Measurements from ENCODE around the gene UBL4B.

Gene UBL4B

GRCh38 chr1:110123224-110123623 is 11.0 kb downstream of the UBL4B start:
- TF ChIP-seq, protein P1, sequence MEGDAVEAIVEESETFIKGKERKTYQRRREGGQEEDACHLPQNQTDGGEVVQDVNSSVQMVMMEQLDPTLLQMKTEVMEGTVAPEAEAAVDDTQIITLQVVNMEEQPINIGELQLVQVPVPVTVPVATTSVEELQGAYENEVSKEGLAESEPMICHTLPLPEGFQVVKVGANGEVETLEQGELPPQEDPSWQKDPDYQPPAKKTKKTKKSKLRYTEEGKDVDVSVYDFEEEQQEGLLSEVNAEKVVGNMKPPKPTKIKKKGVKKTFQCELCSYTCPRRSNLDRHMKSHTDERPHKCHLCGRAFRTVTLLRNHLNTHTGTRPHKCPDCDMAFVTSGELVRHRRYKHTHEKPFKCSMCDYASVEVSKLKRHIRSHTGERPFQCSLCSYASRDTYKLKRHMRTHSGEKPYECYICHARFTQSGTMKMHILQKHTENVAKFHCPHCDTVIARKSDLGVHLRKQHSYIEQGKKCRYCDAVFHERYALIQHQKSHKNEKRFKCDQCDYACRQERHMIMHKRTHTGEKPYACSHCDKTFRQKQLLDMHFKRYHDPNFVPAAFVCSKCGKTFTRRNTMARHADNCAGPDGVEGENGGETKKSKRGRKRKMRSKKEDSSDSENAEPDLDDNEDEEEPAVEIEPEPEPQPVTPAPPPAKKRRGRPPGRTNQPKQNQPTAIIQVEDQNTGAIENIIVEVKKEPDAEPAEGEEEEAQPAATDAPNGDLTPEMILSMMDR (IDR thresholded peaks at IDR 0.05; ENCODE audit: control insufficient read depth, insufficient read depth, low read depth, low read length, missing control alignments), result no peak
- DNase-seq (ENCODE audit: low read depth), result peak; percentile 62
- H3K4me3 ChIP-seq (ENCODE audit: control insufficient read depth, low read depth, low read length), result no peak overlapping the region

GRCh38 chr1:110125810-110126209 is 13.6 kb downstream of the UBL4B start:
- no peak for DNase-seq (ENCODE audit: low read depth)
- TF ChIP-seq, protein P1 (IDR thresholded peaks at IDR 0.05; ENCODE audit: control insufficient read depth, insufficient read depth, low read depth, low read length, missing control alignments), result no peak
- no peak overlapping the region for H3K4me3 ChIP-seq (ENCODE audit: control insufficient read depth, low read depth, low read length)

- H3K4me3 ChIP-seq (ENCODE audit: control insufficient read depth, low read depth, low read length), result no peak overlapping the region
- no peak for DNase-seq (ENCODE audit: low read depth)
- TF ChIP-seq, protein P1 (IDR thresholded peaks at IDR 0.05; ENCODE audit: control insufficient read depth, insufficient read depth, low read depth, low read length, missing control alignments), result peak; percentile 29
Measured at GRCh38 chr1:110130113-110130591, 17.9 kb downstream of the UBL4B start.

GRCh38 chr1:110130989-110131388 is 18.7 kb downstream of the UBL4B start:
- TF ChIP-seq, protein P1 (IDR thresholded peaks at IDR 0.05; ENCODE audit: control insufficient read depth, insufficient read depth, low read depth, low read length, missing control alignments), result no peak
- H3K4me3 ChIP-seq (ENCODE audit: control insufficient read depth, low read depth, low read length), result no peak overlapping the region
- no peak for DNase-seq (ENCODE audit: low read depth)

DNA sequence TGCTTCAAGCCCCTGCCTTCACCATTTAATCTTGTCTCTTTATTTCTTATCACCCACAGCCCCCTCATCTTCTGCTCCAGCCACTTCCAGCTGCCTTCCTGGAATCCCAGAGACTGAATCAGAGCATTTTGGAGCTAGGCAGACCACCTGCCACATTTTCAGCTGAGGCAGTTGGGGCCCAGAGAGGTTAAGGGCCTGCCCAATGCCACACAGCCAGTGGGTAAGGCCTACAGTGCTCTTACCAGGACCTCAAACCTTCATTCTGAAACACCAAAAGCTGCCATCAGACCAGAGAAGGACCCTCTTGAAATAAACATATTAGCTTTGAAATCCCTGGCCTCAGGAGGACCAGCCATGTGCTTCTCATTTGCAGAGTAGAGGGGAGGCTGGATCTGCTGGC is 20.4 kb downstream of the UBL4B start:
- H3K4me3 ChIP-seq (ENCODE audit: control insufficient read depth, low read depth, low read length), result no peak overlapping the region
- TF ChIP-seq, protein P1 (IDR thresholded peaks at IDR 0.05; ENCODE audit: control insufficient read depth, insufficient read depth, low read depth, low read length, missing control alignments), result no peak
- DNase-seq (ENCODE audit: low read depth), result no peak

GRCh38 chr1:110133436-110133835 is 21.2 kb downstream of the UBL4B start:
- H3K4me3 ChIP-seq (ENCODE audit: control insufficient read depth, low read depth, low read length), result no peak overlapping the region
- no peak for DNase-seq (ENCODE audit: low read depth)
- TF ChIP-seq, protein P1 (IDR thresholded peaks at IDR 0.05; ENCODE audit: control insufficient read depth, insufficient read depth, low read depth, low read length, missing control alignments), result no peak
